ENCODE results near the gene MCC.

- TF ChIP-seq POLR2A (IDR thresholded peaks at IDR 0.05; ENCODE audit: low read length), result no peak
- TF ChIP-seq GATA1 (IDR thresholded peaks at IDR 0.05; ENCODE audit: low read depth, low read length), result no peak
Observed at GRCh38 chr5:112974901-112975300, 513.4 kb downstream of the MCC start.

Data from erythroblast (primary cell).